HL-60 (cell line): Measurements from ENCODE around the gene HLA-DRB1.

Experiments
- REST ChIP-seq: IDR thresholded peaks from 2 replicates; pipeline ENCODE4 v1.6.1; 2012; ENCODE audit warnings: low read depth; ENCODE audit not compliant: insufficient replicate concordance
- TF ChIP-seq, protein P1 (sequence below): IDR thresholded peaks from one replicate; pipeline ENCODE4 v1.5.1; 2011; ENCODE audit warnings: low read length, control low read depth, inconsistent platforms; ENCODE audit not compliant: insufficient read depth

DNA sequence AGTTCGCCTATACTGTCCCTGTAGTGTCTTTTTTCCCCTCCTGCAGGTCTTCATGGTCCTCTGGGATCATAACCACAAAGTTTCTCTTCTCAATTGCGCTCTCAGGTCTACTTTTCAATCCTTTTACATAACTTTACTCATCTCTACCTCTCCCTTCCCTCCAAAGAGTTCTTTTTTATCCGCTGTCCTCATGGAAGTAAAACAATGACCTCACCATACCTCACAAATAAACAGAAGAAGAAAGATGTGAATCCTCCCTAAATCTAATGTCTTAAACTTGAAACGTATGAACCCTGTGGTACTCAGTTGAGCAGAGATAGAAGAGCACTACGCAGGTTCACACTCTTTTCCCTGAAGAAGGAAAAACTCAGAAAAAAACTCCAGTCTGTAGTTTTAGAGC, 35.5 kb upstream of the HLA-DRB1 start:
- no peak for TF ChIP-seq REST
- TF ChIP-seq, protein P1, sequence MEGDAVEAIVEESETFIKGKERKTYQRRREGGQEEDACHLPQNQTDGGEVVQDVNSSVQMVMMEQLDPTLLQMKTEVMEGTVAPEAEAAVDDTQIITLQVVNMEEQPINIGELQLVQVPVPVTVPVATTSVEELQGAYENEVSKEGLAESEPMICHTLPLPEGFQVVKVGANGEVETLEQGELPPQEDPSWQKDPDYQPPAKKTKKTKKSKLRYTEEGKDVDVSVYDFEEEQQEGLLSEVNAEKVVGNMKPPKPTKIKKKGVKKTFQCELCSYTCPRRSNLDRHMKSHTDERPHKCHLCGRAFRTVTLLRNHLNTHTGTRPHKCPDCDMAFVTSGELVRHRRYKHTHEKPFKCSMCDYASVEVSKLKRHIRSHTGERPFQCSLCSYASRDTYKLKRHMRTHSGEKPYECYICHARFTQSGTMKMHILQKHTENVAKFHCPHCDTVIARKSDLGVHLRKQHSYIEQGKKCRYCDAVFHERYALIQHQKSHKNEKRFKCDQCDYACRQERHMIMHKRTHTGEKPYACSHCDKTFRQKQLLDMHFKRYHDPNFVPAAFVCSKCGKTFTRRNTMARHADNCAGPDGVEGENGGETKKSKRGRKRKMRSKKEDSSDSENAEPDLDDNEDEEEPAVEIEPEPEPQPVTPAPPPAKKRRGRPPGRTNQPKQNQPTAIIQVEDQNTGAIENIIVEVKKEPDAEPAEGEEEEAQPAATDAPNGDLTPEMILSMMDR: no peak
